GM08714 (cell line): ENCODE measurements around the gene TREH.

Experiments used
- H3K4me3 ChIP-seq: fragments of 200-500 bp; sonication (Bioruptor generic); 2 replicates; pipeline ENCODE4 v1.5.1; 2014; ENCODE audit warnings: mild to moderate bottlenecking, low read length, inconsistent platforms
- ZNF274 ChIP-seq: IDR thresholded peaks from 2 replicates; pipeline ENCODE4 v1.6.1; 2012; ENCODE audit warnings: mild to moderate bottlenecking, low read depth, low read length

The TREH gene

GRCh38 chr11:118662401-118663271, 16.8 kb downstream of the TREH start:
- no peak overlapping the region for H3K4me3 ChIP-seq
- no peak for TF ChIP-seq ZNF274

GRCh38 chr11:118661425-118662301, 17.8 kb downstream of the TREH start:
- TF ChIP-seq ZNF274: no peak
- H3K4me3 ChIP-seq: no peak overlapping the region

GRCh38 chr11:118660681-118661424, 18.6 kb downstream of the TREH start:
- TF ChIP-seq ZNF274: no peak
- no peak overlapping the region for H3K4me3 ChIP-seq

- H3K4me3 ChIP-seq: no peak overlapping the region
- no peak for TF ChIP-seq ZNF274
These were observed 19.3 kb downstream of the TREH start for GRCh38 chr11:118659953-118660680.

- no peak for TF ChIP-seq ZNF274
- H3K4me3 ChIP-seq: no peak overlapping the region
These were observed 20.0 kb downstream of the TREH start for GRCh38 chr11:118659314-118659952.

- H3K4me3 ChIP-seq: no peak overlapping the region
- no peak for TF ChIP-seq ZNF274
These were observed 20.8 kb downstream of the TREH start for GRCh38 chr11:118658429-118659313.

GRCh38 chr11:118657709-118658428, 21.6 kb downstream of the TREH start:
- H3K4me3 ChIP-seq: no peak overlapping the region
- TF ChIP-seq ZNF274: no peak

- no peak for TF ChIP-seq ZNF274
- no peak overlapping the region for H3K4me3 ChIP-seq
These were observed 22.2 kb downstream of the TREH start for GRCh38 chr11:118657238-118657637.

GRCh38 chr11:118656563-118657165, 22.8 kb downstream of the TREH start:
- TF ChIP-seq ZNF274: no peak
- no peak overlapping the region for H3K4me3 ChIP-seq

GRCh38 chr11:118655486-118656190, 23.8 kb downstream of the TREH start:
- no peak overlapping the region for H3K4me3 ChIP-seq
- no peak for TF ChIP-seq ZNF274
